Activated effector memory CD4-positive, alpha-beta T cell treated with anti-CD3 and anti-CD28 coated beads, Interleukin-2, amount 50 U/mL, for 16 hours (primary cell): ENCODE data around the gene SLC25A12.

Experiments used
- DNase-seq: peaks from one replicate; pipeline ENCODE4 v3.0.0-alpha.2; 2020

Gene SLC25A12

DNA sequence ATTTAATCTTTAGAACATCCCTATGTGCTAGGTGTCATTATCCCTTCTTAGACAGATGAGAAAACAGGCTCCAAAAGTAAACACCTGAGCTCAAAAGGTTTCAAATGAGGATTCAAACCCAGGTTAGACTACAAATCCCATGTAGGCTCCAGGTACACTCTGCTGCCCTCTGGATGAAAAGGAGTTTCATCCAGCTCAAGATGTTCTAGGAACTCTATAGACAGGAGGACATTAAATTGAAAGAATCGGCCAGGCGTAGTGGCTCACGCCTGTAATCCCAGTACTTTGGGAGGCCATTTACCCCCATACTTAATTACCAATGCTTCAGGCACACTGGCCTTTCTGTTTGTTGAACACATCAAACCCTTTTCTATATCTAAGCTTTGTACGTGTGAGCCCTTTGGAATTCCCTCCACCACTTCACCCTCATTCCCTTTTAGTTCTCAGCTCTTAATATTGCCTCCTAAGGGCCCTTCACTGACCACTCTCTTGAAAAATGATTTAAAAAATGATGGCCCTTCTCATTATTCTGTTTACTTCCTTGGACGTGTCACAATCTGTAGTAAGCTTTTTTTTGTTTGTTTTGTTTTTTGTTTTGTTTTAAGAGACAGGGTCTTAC lies 10.7 kb downstream of the SLC25A12 start:
- DNase-seq = no peak

DNA sequence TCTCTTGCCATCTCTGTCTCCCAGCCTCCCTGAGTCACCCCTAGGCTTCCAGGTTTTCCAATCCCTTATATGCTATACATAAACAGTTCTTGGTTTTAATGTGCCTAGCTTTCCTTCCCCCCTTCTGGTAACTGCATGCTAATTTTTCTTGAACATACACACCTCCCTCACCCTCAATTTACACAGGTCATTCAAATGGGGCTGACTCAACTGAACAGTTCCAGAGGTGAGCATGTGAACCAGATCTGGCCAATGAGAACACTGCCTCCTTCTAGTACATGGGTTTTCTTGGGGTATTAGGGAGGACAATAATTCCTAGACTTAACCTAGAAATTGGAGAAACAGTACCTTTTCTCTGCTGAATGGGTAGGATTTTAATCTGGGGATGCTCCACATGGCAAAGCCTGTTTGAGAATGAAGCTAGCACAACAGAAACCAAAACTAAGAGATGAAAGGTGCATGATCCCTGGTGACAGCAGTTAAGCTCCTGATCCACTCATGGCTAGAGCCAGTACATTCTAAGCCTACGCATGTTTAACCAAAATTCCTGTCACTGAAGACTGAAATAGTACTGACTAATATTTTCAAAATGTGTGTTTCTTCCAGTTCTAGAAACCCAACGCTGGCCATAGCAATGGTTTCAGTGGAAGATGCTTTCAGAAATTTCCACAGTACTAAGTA lies 11.8 kb downstream of the SLC25A12 start:
- no peak for DNase-seq

DNA sequence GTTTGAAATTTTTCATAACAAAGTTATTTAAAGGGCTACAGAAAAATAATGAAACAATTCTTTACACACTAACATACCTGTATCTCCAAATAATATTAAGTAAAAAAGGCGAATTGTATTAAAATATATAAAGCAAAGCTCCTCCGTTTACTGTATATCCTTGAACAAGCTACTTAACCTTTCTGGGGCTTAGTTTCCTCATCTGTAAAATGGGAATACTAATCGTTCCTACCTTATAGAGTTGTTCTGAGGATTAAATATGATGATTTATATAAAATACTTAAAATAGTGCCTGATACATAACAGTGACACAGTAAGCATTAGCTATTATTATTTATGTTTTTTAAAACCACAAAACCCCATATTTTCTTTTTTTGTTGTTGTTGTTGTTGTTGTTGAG lies 13.3 kb downstream of the SLC25A12 start:
- DNase-seq = no peak

DNA sequence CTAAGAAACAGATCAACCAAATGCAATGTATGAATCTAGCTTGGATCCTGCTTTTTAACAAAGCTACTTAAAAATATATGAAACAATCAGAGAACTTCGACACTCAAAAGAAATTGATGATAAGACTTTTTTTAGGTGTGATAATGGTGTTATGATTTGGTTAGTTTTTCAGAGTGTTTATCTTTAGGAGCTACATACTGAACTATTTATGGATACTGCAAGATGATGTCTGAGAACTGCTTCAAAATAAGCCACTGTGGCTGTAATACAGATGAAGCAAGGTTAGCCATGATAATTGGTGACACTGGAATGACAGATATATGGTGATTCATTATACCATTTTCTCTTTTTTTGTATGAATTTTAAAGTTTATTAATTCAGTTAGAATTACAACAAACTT lies 14.2 kb downstream of the SLC25A12 start:
- DNase-seq = no peak

DNA sequence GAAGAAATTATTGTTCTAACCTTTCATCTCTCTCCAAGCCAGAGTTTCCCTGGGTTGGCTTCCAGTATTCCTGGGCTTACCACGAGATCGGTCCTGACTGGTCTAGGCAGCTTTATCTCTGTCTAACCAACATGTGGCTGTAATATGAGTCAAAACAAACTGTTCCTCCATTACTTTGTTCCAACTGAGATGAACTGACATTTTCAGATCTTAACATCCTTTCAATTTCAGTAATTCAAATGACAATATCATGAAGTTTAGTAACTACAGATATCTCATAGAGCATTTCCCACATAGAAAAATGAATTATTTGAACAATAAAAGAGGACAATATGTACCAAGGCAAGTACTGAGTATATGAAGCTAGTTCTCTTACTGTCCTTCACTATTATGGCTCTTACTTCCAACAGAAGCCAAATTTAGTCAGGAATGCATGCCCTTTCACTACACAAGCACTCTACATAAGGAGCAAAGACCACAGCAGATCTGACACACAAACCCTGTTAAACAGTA lies 15.5 kb downstream of the SLC25A12 start:
- no peak for DNase-seq

DNA sequence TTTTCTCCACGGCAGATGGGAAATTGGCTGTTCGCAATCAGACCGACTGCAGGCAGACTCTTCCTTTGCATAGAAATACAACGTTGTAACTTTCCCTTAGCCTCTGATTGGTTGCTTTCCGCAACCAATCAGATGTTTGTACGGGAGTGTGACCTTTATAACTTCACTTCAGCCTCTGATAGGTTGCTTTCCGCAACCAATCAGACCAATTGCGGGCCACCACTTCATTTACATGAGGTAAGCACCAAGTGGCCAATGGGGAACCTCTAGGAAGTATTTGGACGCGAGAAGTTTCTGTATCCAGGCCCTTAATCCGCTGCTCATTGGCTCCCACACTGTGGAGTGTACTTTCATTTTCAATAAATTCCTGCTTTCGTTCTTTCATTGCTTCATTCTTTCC lies 19.1 kb downstream of the SLC25A12 start:
- DNase-seq = no peak

DNA sequence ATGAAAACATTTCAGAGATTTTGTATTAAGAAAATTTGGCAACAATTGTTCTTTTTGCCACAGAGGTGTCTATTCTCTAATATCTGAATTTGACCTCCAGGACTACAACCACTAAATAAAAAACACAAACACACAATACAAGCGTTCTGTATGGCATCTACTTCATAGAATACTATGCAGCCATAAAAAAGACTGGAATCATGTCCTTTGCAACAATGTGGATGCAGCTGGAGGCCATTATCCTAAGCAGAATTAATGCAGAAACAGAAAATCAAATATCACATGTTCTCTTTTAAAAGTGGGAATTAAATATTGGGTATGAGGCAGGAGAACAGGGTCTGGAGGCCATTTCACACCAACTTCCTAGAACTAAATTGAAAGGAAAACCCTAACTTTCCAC lies 19.5 kb downstream of the SLC25A12 start:
- DNase-seq = no peak

DNA sequence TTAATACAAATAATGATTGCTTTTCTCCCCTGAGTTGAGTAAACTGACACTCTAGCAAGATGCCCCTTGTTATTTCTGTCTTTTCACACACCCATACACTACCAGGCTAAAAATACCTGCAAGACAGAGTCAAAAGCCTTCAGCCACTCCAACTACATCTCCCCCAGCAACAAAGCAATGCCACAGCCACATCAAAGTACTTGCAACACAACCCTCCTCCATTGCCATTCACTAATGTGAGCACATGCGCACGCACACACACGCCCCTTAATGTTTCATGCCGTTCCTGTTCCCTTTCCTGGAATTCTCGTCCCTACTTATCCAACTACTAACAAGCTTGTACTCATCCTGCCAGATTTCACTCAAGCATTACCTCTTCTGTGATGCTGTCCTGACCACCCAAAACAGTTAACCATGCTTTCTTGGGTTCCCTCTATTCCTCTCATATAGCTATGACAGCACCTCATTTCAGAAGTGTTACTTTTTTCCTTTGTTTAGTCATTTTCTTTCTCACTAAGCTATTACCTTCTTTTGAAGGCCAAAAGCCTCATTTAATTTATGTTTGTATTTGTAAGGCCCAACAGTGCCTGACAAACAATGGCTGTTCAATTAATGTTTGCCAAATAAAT lies 29.6 kb downstream of the SLC25A12 start:
- DNase-seq = no peak

DNA sequence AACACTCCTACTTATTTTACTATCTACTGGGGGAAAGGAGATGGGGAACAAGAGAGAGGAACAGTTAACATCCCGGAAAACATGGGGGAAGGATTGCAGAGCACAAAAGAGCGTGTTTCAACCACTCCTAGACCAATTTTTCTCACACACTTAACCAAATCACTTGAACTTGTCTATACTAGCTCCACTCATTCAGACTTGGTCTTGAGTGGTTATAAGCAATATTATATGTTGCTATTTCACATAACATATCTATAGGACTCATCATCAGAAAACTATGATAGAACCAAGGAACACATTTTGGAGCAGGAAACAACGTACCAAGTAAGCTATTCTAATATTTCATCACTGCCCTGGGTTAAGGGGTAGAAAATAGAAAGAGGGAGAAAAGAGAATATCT lies 31.5 kb downstream of the SLC25A12 start:
- DNase-seq = no peak

DNA sequence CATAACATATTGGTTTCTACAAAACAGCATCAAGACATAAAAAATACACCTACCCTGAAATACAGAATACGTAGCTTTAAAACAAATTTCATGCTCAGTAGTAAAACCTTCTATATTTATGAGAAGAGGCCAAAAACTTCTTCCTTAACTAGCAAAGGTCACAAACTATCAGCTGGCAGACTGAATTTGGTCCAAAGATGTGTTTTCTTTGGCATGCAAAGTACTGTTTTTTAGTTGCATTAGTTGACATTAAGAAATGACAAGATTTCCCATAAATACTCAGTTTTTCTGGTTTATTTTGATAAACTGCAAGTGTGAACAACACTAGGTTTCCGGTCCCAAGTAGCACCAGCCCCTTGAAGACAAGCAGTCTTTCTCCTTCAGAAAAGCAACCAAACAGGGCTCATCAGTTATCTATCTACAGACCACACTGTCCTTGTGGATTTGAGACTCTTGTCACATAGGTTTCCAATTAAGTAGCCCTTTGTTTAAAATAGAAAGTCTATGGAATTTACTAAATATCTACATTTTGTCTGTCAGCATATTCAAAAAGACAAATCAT lies 35.6 kb downstream of the SLC25A12 start:
- DNase-seq = no peak

DNA sequence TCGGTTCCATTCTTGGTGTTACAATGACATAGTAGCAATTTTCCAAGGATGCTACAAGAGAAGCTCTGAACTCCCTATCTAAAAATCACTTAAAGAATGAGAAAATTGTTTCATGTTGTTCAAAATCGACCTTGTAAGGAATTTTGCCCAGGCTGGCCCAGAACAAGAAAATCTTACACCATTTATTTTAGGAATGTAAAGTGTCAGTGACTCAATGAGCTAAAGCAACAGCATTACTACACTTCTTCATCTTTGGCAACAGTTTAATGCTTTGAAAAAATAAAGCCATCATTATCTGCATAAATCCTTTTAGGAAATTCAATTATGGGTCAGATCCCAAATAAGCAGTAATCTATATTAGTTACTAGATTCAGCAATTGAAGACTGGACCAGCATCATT lies 38.6 kb downstream of the SLC25A12 start:
- no peak for DNase-seq

DNA sequence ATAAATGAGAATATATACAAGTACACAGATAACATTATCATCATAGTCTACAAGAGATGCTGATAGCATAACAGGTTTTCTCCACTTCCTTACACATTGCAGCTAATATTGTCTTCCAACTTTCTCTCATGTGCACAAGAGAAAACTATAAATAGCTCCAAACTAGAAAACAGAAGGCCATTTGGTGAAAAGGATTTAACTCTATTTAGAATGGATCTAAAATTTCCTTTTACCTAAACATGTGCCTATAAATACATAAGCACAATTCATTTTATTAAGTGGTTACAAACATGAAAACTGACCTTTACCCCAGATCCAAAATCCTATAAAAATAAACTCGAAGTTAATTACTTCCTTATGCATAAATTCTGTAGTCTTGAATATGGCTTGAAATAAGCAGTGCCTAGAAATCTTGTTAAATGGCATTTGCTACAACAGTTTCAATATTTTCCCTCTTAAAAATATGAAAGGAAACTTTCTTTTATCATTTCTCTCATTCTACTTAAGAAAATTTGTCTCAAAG lies 41.6 kb downstream of the SLC25A12 start:
- no peak for DNase-seq

DNA sequence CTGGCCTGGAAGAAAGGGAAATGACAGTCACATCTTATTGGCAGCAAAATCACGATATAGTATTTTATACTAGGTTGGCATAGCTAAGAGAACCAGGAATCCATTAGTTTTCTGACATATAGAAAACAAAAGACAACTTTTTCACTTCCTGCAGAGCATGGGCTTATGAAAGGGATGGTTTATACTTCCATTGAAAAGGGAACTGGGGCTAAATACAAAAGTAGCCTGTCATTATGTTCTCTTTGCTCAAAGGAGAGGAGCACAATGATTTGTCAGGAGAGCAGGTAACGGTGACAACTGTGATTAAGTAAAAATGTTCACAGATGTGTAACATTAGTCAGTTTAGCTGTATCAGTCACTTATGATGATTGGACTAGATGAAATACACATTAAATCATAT lies 46.4 kb downstream of the SLC25A12 start:
- no peak for DNase-seq

DNA sequence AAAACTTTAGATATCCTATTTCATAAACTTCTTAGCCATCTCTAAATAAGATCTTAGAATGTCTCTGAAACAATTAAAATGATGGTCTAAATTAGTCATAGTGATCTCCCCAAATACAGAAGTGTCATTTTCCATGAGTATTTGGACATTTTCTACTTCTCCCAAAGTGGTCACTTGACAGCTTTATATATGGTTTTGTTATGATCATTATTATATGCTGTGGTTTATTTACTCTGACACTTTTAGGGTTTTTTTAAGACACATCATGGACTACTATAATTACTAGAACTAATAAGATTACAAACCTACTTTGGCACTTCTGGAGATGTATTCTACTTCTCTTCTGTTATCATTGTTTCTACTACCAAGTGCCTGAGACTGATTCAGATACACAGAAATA lies 47.1 kb downstream of the SLC25A12 start:
- no peak for DNase-seq

DNA sequence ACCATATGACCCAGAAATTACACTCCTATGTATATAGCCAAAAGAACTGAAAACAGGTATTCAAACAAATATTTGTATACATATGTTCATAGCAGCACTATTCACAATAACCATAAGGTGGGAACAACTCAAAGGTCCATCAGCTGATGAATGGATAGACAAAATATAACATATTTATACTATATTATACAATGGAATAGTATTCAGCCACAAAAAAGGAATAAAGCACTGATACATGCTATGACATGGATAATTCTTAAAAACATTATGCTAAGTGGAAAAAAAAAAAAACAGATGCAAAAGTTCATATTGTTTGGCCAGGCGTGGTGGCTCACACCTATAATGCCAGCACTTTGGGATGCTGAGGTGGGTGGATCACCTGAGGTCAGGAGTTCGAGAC lies 52.0 kb downstream of the SLC25A12 start:
- no peak for DNase-seq

DNA sequence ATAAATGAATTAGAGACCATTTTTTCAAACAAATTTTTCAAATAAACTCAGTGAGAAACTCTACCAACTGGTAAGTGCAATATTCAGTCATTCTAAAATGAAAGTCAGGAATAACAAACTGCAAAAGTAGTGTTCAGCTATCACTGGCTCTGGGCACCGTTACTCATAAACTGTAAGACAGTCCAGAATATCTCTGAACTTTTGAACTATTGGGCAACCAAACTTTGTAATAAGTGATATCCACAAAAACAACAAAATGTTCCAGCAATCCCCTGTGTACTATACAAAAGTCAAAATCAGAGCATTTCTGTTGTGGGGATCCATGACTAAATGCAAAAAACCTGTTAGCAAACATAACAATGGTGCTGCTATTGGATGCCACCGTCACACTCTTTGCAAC lies 56.3 kb downstream of the SLC25A12 start:
- no peak for DNase-seq

DNA sequence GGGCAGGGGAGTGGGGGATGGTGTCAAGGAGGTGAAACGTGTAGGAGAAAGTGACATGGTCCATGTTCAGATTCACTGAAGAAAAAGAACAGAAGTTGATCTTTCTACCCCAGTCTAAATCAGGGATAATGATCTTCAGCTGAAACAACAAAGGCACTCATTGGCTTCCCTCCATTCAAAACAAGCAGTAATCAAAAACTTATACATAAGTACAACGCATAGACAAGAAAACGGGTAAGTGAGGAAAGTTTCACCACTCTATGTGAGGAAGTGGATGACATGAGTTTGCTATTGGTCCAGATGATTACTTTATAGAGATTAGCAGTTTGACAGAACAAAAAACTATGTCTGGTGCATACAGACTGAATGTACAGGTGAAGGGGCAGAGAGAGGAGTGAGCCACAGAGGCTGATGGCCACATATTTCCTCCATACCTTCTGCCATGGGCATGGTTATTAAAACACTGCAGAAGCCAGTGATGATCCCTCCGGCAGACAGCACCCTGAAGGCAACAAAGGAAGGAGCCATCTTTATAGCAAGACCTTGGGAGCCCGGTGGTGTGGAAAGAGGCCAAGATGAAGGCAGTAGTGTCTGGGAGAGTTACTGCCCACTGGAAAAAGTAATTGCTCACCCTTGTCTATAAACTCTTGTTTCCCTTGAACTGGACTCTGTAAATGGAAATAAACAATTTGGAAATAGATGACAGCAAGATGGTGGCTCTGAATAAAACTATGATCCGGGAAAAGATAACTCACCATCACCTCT lies 57.7 kb downstream of the SLC25A12 start:
- no peak for DNase-seq

DNA sequence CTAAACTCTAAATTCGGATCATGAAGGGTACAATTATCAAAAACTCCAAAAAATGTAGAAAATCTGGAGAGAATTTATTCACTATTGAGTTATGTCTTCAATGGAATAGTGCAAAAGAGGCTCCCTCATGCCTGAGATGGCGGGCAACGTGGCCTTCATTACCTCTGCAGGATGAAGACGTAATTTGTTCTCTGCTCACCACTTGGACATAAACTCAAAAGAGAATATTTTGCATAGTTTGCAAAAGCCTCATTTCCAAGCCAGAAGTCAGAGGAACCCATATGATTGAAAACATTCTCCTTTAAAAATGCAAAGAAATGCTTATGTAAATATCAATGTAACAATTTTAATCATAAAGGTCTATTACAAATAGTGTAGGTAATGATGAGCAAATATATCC lies 58.7 kb downstream of the SLC25A12 start:
- no peak for DNase-seq

DNA sequence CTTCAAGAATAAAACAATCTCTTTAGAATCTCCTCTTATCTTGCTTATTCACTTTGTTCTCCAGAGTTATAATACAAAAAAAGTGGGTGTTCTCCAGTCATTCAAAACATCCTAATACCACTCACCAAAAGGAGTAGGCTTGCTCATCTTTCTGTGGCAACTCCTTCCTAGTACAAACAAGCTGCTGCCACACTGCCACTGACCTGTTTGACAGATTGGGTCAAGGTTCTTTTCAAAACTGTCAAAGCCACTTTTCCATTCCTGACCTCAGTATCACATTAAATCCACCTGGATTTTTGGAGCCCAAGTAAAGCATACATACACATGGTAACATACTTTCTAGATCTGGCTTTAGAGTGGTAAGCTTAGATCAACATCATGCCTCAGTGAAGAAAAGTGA lies 59.8 kb downstream of the SLC25A12 start:
- DNase-seq = no peak

DNA sequence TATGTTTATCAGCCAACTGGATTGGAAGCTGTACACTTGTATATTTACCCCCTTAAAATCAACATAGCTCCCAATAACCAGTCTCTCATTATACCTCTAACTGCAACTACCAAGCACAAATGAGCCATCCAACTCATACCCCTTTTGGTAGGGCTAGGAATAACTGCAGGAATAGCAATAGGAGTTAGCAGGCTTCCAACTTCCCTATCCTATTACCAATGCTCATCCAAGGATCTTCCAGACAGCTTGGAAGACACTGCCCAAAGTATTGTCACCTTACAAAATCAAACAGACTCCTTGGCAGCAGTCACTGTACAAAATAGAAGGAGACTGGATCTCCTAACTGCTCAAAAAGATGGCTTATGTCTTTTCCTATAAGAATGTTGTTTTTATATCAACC lies 61.6 kb downstream of the SLC25A12 start:
- no peak for DNase-seq

DNA sequence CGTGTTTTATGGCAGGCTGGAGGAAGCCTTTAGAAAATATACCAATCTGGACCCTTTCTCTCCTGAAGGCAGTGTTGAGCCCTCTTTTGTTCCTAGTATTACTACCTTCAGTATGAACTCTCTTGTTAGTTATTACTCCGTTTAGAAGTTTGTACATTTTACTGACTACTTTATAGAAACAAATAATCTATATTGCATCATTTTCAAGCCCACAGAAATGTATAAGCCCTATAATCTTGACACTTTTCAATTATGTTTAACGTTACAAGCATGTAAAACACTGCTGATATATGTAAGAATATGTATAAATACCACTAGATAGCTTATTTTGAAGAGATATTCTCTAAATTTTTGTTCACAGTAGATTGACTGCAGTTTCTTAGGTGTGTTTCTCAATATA lies 64.0 kb downstream of the SLC25A12 start:
- DNase-seq = no peak

DNA sequence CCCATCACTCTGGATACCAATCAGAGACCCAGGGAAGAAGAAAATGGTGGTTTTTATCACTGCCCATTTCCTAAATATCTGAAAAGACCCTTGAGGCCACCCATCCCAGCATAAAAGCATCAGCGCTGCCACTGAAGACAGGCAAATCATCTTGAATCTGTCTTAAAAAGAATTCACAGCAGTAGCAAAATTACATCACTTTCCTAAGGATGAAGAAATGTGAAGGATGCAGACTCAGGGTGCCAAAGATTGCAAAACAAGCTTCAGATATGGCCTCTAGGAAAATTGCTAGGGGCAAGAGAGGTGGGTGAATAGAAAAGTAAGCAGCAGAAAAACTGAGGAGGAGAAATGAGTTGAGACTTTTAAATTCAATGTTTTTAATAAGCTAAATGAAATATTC lies 70.0 kb downstream of the SLC25A12 start:
- DNase-seq = no peak
